ENCODE measurements around the gene SLC17A1. TPM values are rescaled to one million over a fixed set of nuclear protein-coding genes. Genes with fewer than 3 reads are reported as not detected.

Gene SLC17A1
- total and polyA plus RNA-seq, 2 of the 4 experiments (the other 2 are of a cell fraction) = not detected

- no peak for ATAC-seq (ENCODE audit: low read depth)
- no peak overlapping the region for H2AK5ac ChIP-seq (ENCODE audit: low read depth, low read length)
- no peak overlapping the region for H2BK15ac ChIP-seq (ENCODE audit: low read depth, low read length)
- no peak overlapping the region for H2BK5ac ChIP-seq (ENCODE audit: low read depth, low read length, poor library complexity, severe bottlenecking)
- TF ChIP-seq CEBPB (IDR thresholded peaks at IDR 0.05; ENCODE audit: low read depth, low read length) (no peak), SMC3 (IDR thresholded peaks at IDR 0.05; ENCODE audit: low read depth, low read length) (no peak), BHLHE40 (IDR thresholded peaks at IDR 0.05; ENCODE audit: low read depth, low read length) (no peak)
- in situ Hi-C loops (cut with MboI; ENCODE audit: low sequenced_read_pairs) (no loop called here), dilution Hi-C loops (cut with HindIII; ENCODE audit: low sequenced_read_pairs, unreplicated experiment) (no loop called here), intact Hi-C loops (cut with micrococcal nuclease) (no loop called here)
- no peaks in the 10 kb centered on the region for H4K20me1 ChIP-seq (ENCODE audit: insufficient read depth, low read length)
- H3K18ac ChIP-seq (ENCODE audit: low read depth, low read length) = no peak overlapping the region
- no peak overlapping the region for H3K14ac ChIP-seq (replicated peaks; ENCODE audit: low read depth, low read length)
- H3K27ac ChIP-seq (ENCODE audit: insufficient read depth, low read length) = no peak overlapping the region
- H3K9ac ChIP-seq (ENCODE audit: low read depth, low read length) = no peak overlapping the region
- H3K79me1 ChIP-seq (ENCODE audit: low read depth in 1 of 2, low read length in 2 of 2) = no peaks in the 10 kb centered on the region
- no peak overlapping the region for H4K8ac ChIP-seq (ENCODE audit: low read depth in 2 of 2, low read length in 2 of 2)
- no peak for DNase-seq
- no peak overlapping the region for H2BK120ac ChIP-seq (ENCODE audit: low read depth, low read length)
- no peaks in the 10 kb centered on the region for H3K9me1 ChIP-seq (ENCODE audit: insufficient read depth, low read length)
- 0% methylated on average over 1 of the region's 2 CpGs; no CpG with 5 or more reads in 1 of the 2 experiments for WGBS, 2 experiments (ENCODE audit: extremely low coverage in 2 of 2, insufficient read length in 1 of 2)
- H3K4me3 ChIP-seq (ENCODE audit: insufficient read depth, low read depth, low read length) = no peak overlapping the region
- no peak overlapping the region for H2BK20ac ChIP-seq (ENCODE audit: low read depth, low read length)
- H3K27me3 ChIP-seq (ENCODE audit: control insufficient read depth, insufficient read depth, low read length) = no peaks in the 10 kb centered on the region
- no peak overlapping the region for H3K4ac ChIP-seq (ENCODE audit: low read depth, low read length)
- no peak overlapping the region for H4K91ac ChIP-seq (ENCODE audit: insufficient read depth, low read depth, low read length)
- H3K9me3 ChIP-seq (ENCODE audit: control insufficient read depth, insufficient read depth, low read length) = no peaks in the 10 kb centered on the region
- no peak overlapping the region for H4K5ac ChIP-seq (ENCODE audit: low read depth, low read length)
- no peak overlapping the region for H2AK9ac ChIP-seq (replicated peaks; ENCODE audit: low read depth, low read length, poor library complexity)
- ChIA-PET POLR2A (ENCODE audit: unreplicated experiment) (no interaction called here), CTCF (no interaction called here)
- no peaks in the 10 kb centered on the region for H3K36me3 ChIP-seq (ENCODE audit: control insufficient read depth, insufficient read depth, low read length)
- H2AFZ ChIP-seq (replicated peaks; ENCODE audit: low read length, poor library complexity) = no peak overlapping the region
- H3K56ac ChIP-seq (ENCODE audit: extremely low read depth, insufficient read depth, low read length) = no peak overlapping the region
- no TSS peak for BruUV-seq (replicated peaks)
- H3K4me2 ChIP-seq (ENCODE audit: low read depth, low read length) = no peak overlapping the region
- no peaks in the 10 kb centered on the region for H3K4me1 ChIP-seq (ENCODE audit: control insufficient read depth, insufficient read depth, low read length)
- H3K23ac ChIP-seq (ENCODE audit: low read depth, low read length) = no peak overlapping the region
These were observed 12.7 kb upstream of the SLC17A1 start for GRCh38 chr6:25844518-25844917.
